Thymus (tissue), 11 donors: ENCODE measurements around the gene MTM1. TPM values are rescaled to one million over a fixed set of nuclear protein-coding genes. Genes with fewer than 3 reads are reported as not detected.
A peak's percentile ranks its signal among the peaks of the same experiment; 100 is the strongest.

Experiments used
- DNase-seq, 9 donors: peaks; one replicate each; pipeline ENCODE4 v3.0.0-alpha.2; 2013; ENCODE audit warnings: low spot score in 9 of 9, low read depth in 6 of 9, missing footprints in 1 of 9
- H3K27ac ChIP-seq, 2 donors: one replicate each; pipeline ENCODE4 v1.5.1; 2013; ENCODE audit warnings: control low read depth in 1 of 2, low read depth in 1 of 2, low read length in 1 of 2, mild to moderate bottlenecking in 1 of 2, moderate library complexity in 1 of 2
- H3K27me3 ChIP-seq, 2 donors: one replicate each; pipeline ENCODE4 v1.5.1; 2013; ENCODE audit warnings: low read length in 1 of 2; ENCODE audit not compliant: control insufficient read depth in 2 of 2, insufficient read depth in 1 of 2
- H3K36me3 ChIP-seq, 2 donors: one replicate each; pipeline ENCODE4 v1.5.1; 2013; ENCODE audit warnings: low read length in 1 of 2, mild to moderate bottlenecking in 1 of 2, moderate library complexity in 1 of 2; ENCODE audit not compliant: control insufficient read depth in 2 of 2, insufficient read depth in 2 of 2
- H3K4me1 ChIP-seq, 2 donors: one replicate each; pipeline ENCODE4 v1.5.1; 2013; ENCODE audit warnings: low read length in 2 of 2; ENCODE audit not compliant: control insufficient read depth in 2 of 2, insufficient read depth in 2 of 2
- H3K4me3 ChIP-seq, 2 donors: one replicate each; pipeline ENCODE4 v1.5.1; 2013; ENCODE audit warnings: low read length in 2 of 2, control low read depth in 1 of 2, mild to moderate bottlenecking in 1 of 2
- H3K9me3 ChIP-seq, 2 donors: one replicate each; pipeline ENCODE4 v1.5.1; 2013; ENCODE audit warnings: low read length in 1 of 2, mild to moderate bottlenecking in 1 of 2; ENCODE audit not compliant: control insufficient read depth in 2 of 2, insufficient read depth in 1 of 2
- WGBS: extraction: QIAGEN DNeasy Blood & Tissue Kit; methylation state at CpG from one replicate; pipeline ENCODE4 v1.1.7; 2013; 5-methylcytosine and 5-hydroxymethylcytosine counted together
- polyA plus RNA-seq: library from polyadenylated mRNA; stranded (reverse); fragments of 200-250 nt; gene quantifications from one replicate; pipeline ENCODE4 v1.2.3, GENCODE V29; 2013
- total RNA-seq: library from RNA; stranded (reverse); fragments of 120-200 nt; gene quantifications from one replicate; pipeline ENCODE4 v1.2.4, GENCODE V29; 2013
- donor health status: healthy.

MTM1 gene
- total and polyA plus RNA-seq, 2 donors: 8.9 to 10.8 TPM

DNA sequence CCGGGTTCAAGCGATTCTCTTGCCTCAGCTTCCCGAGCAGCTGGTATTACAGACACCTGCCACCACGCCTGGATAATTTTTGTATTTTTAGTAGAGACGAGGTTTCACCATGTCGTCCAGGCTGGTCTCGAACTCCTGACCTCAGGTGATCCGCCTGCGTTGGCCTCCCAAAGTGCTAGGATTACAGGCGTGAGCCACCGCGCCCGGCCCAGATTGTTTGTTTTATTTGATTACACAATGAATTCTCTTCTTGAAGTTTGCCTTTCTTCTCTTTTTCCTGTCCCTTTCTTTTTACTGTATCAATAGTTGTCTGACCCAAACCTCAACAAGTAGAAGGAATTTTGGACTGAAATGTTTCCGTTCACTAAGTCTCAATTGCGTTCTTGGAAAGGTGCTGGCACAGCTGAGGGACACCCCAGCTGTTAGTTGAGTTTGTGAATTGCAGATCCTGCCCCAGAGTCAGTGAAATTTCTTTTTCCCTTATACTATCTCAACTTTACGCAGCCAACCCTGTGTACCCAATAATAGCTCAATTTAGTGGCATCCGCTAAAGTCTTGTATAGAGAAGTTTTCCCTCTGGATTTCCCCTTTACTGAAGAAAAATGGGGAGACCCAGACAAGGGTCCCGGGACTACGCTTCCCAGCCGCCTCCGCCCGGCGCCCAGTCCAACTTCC lies 639 bp upstream of the MTM1 start:
- H3K27ac ChIP-seq: no peak overlapping the region
- H3K36me3 ChIP-seq: no peaks in the 10 kb centered on the region
- 62% methylated on average over 23 of the region's 23 CpGs for WGBS
- H3K4me3 ChIP-seq: no peak overlapping the region
- H3K9me3 ChIP-seq: no peaks in the 10 kb centered on the region
- H3K4me1 ChIP-seq: peaks cover 0 to 34% of the 10 kb centered on the region in 2 donors
- DNase-seq: no peak
- H3K27me3 ChIP-seq: no peaks in the 10 kb centered on the region

DNA sequence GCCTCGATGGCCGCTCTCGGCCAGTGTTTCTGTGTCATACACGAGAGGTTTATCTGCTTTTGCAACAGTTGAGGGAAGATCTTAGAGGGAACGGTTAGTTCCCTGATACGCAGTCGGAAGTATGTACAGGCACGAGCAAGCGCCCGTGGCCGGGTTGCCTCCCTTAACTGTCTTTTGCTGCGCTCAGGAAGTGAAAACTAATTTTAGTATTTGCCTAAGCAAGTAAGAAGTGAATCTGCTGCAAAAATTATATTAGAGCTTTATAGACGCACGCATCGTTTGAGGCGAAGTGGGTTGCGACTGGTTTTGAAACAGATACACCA lies 695 bp downstream of the MTM1 start:
- peak in 4 of 9 donors; percentile 30 to 67 (median 48) for DNase-seq
- H3K27ac ChIP-seq: peak overlapping the region; percentile 53 to 87

DNA sequence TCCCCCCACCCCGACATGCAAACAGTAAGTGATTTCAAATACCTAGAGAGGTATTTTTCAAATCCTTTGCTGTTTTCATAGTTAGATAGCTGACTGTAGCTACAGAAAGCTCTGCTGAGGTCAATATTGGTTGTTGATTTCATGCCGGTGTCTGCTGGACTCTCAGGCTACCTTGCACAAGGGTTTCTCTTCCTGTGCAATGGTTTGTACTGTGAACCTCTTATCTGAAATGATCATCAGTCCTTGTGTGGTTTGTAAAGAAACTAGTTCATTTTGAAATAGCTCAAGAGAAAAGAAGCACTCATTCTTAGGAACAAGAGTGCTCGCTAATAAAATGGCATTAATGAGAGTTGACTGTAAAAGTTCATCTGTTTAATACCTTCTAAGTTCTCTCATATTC lies 2.1 kb downstream of the MTM1 start:
- peak overlapping the region in 1 of 2 donors; percentile 22 for H3K4me3 ChIP-seq
- 10% methylated on average over 3 of the region's 3 CpGs for WGBS
- no peak overlapping the region for H3K27ac ChIP-seq
- H3K27me3 ChIP-seq: no peaks in the 10 kb centered on the region
- H3K4me1 ChIP-seq: peaks cover 4 to 43% of the 10 kb centered on the region in 2 donors
- H3K9me3 ChIP-seq: no peaks in the 10 kb centered on the region
- DNase-seq: peak in 1 of 9 donors; percentile 49
- H3K36me3 ChIP-seq: no peaks in the 10 kb centered on the region

More for the DNA sequence above, 695 bp downstream of the MTM1 start:
- Histone ChIP-seq H3K9me3 (no peaks in the 10 kb centered on the region), H3K4me3 (peak overlapping the region; percentile 66 to 67), H3K36me3 (no peaks in the 10 kb centered on the region), H3K4me1 (peaks cover 0 to 39% of the 10 kb centered on the region in 2 donors), H3K27me3 (no peaks in the 10 kb centered on the region)
- WGBS: under 1% methylated on average over 17 of the region's 17 CpGs

DNA sequence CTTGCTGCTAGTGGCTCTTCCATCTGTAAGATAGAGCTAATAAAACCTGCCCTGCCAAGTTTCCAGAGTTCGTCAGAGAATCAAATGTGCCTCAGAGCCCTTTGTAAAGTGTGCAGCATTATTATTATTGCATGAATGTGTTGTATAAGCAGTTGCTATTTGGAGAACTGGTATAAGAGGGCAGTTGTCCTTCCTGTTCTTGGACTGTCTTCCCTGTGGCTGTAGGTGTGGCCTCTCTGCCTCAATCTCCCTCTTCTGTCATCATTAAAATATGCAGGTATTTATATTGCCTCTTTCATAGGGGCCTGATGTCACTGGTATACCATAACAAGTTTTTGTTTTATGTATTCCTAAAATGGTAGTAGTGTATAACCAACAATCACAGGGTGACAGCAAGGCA lies 3.8 kb downstream of the MTM1 start:
- 95% methylated on average over 1 of the region's 1 CpG for WGBS
- Histone ChIP-seq H3K36me3 (no peaks in the 10 kb centered on the region), H3K27me3 (no peaks in the 10 kb centered on the region), H3K4me3 (no peak overlapping the region), H3K27ac (no peak overlapping the region), H3K4me1 (peaks cover 4 to 40% of the 10 kb centered on the region in 2 donors), H3K9me3 (no peaks in the 10 kb centered on the region)
- no peak for DNase-seq

DNA sequence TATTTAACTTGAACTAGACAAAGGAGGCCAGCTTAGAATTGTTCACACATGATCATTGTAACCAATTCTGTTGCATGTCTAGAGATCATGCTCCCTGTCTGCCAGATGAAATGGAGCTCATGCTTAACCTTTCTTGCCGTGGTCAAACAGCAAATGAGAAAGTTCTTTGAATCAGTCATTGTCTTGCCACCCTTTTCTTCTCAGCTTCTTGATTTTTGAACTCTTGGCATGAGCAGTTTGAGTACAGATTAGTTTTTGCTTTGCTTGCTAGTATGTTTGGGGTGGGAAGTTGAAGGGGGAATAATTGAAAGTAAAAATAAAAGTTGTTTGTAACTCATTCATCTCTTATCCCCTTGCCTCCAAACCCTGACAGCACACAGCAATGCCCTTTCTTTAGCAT lies 4.7 kb downstream of the MTM1 start:
- H3K27me3 ChIP-seq: no peaks in the 10 kb centered on the region
- H3K9me3 ChIP-seq: peaks cover 0 to 2% of the 10 kb centered on the region in 2 donors
- H3K36me3 ChIP-seq: no peaks in the 10 kb centered on the region
- DNase-seq: no peak
- H3K27ac ChIP-seq: no peak overlapping the region
- no peak overlapping the region for H3K4me3 ChIP-seq
- H3K4me1 ChIP-seq: peaks cover 4 to 40% of the 10 kb centered on the region in 2 donors
- 49% methylated on average over 1 of the region's 1 CpG for WGBS

DNA sequence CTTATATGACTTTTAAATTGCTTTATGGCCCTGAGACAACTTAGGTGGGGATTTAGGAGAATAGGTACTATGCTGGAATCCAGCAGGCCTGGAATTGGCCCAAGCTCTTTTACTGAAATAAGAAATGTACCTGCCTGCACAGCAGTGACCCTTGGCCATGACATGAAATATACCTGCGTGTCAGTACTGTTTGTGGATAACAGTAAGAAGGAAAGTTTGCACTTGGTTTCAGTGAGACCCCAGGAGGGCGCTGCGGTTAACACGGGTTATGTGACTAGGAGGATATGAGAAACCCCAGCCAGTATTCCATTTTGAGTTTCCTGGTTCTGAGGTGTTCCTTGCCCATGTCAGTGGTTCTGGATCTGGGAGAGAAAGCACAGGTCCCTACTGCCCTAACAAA lies 5.3 kb downstream of the MTM1 start:
- H3K9me3 ChIP-seq: peaks cover 0 to 4% of the 10 kb centered on the region in 2 donors
- peaks cover 4 to 41% of the 10 kb centered on the region in 2 donors for H3K4me1 ChIP-seq
- no peak overlapping the region for H3K4me3 ChIP-seq
- no peaks in the 10 kb centered on the region for H3K36me3 ChIP-seq
- WGBS: 93% methylated on average over 4 of the region's 4 CpGs
- H3K27ac ChIP-seq: no peak overlapping the region
- H3K27me3 ChIP-seq: no peaks in the 10 kb centered on the region
- DNase-seq: no peak

DNA sequence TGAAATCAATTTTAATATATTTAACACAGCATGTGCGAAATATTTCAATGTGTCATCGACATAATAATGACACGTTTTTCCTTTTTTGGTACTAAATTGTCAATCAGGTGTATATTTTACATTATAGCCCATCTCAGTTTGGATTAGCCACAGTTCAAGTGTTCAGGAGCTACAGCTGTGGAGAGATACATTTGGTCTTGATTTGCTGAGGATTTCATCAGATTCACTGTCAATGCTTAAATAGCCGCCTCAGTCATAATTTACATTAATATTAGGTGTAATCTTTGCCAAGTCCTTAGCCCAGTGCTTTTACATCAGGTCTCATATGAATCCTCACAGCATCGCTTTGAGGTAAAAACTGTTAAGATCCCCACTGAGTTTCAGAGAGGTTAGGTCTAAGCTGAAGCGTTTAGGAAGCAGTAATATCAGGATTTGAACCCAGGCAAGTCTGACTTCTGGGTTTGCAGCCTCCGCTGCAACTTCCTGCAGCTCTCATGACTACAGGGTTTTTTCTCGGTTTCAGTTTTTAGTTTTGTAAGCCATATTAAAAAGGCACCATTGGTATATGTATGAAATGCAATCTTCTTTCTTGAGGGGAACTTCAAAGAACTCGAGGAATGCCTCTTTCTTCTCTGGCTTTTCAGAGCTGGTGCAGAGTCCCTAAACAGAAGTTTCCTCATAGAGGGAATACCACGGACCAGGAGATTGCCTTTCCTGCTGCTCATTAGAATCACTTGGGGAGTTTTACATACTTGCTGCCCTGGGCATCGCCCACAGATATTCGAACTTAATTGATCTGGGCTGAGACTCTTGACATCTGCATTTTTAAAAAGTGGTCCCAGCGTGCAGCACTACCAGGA lies 6.4 kb downstream of the MTM1 start:
- 60% methylated on average over 13 of the region's 13 CpGs for WGBS
- H3K27me3 ChIP-seq: no peaks in the 10 kb centered on the region
- H3K27ac ChIP-seq: peak overlapping the region; percentile 4 to 26
- H3K4me3 ChIP-seq: no peak overlapping the region
- DNase-seq: peak in 1 of 9 donors; percentile 47
- peaks cover 0 to 4% of the 10 kb centered on the region in 2 donors for H3K9me3 ChIP-seq
- no peaks in the 10 kb centered on the region for H3K36me3 ChIP-seq
- peaks cover 4 to 36% of the 10 kb centered on the region in 2 donors for H3K4me1 ChIP-seq

DNA sequence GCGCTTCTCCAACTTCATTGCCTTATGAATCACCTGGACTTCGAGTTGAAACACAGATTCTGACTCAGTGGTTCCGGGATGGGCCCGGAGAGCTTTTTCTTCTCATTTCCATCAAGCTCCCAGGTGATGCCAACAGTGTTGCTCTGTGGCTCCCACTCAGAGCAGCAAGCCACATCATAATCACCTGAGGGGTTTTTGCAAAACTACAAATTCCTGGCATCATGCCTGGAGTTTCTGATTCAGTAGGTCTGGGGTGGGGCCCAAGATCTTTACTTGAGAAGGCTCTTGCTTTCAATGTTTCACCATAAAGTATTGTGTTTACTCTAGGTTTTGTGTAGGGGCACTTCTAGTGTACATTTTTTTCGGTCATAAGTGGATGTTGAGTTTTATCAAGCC lies 7.0 kb downstream of the MTM1 start:
- WGBS: 91% methylated on average over 5 of the region's 5 CpGs
- Histone ChIP-seq H3K36me3 (no peaks in the 10 kb centered on the region), H3K4me1 (peaks cover 4 to 30% of the 10 kb centered on the region in 2 donors)

DNA sequence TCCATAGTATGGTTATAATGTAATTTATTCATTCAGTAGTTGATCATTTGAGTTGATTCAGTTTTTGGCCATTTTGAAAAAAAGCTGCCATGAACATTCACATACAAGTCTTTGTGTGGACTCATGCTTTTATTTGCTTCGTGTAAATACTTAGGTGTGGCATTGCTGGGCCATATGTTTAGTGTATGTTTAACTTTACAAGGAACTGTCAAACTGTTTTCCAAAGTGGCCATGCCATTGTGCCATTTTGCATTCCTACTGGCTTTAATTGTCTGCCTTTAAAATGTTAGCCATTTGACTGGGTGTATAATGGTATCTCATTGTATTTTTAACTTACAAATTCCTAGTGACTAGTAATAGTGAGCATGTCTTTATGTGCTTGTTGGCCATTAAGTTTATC lies 8.8 kb downstream of the MTM1 start:
- Histone ChIP-seq H3K4me1 (peaks cover 4 to 20% of the 10 kb centered on the region in 2 donors), H3K27me3 (no peaks in the 10 kb centered on the region), H3K4me3 (no peak overlapping the region), H3K36me3 (no peaks in the 10 kb centered on the region), H3K27ac (no peak overlapping the region), H3K9me3 (peaks cover 0 to 4% of the 10 kb centered on the region in 2 donors)
- DNase-seq: no peak
- WGBS: 98% methylated on average over 1 of the region's 1 CpG

More for the DNA sequence above, 7.0 kb downstream of the MTM1 start:
- Histone ChIP-seq H3K27ac (no peak overlapping the region), H3K4me3 (no peak overlapping the region), H3K9me3 (peaks cover 0 to 4% of the 10 kb centered on the region in 2 donors), H3K27me3 (no peaks in the 10 kb centered on the region)
- DNase-seq: no peak
